ENCODE measurements around the gene OR5H1. TPM values are rescaled to one million over a fixed set of nuclear protein-coding genes. Genes with fewer than 3 reads are reported as not detected.
"Not testable (repeated sequence)": the region's sequence is repeated elsewhere in the genome, so short reads cannot be mapped to it uniquely, and the experiment has no call there.

OR5H1 gene
- total and polyA plus RNA-seq, 12 donors, result not detected

DNA sequence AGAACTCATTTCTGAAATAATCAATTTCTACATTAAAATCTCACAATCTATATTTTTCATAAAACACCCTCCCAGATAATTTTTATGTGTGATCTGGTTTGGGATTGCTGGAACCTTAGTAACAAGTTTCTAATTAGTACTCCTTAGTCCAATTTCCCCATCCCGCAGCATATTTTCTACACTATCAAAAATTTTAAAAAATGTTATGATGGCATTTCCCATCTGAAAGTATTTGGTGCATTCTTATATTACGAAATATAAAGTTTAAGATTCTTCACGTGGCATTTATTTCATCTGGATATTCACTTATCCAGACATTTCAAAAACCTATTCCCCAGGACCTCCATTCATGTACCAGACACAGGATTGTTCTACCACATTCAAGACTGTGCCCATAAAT is 18.2 kb downstream of the OR5H1 start:
- TF ChIP-seq CTCF (IDR thresholded peaks at IDR 0.05), result no peak
- H3K27ac ChIP-seq, result no peak overlapping the region

GRCh38 chr3:98149456-98149855 is 18.9 kb downstream of the OR5H1 start:
- peaks cover 0 to 11% (median 0%) of the 10 kb centered on the region in 11 donors for H3K9me3 ChIP-seq
- H3K36me3 ChIP-seq; ATAC-seq; H3K27me3 ChIP-seq; H3K27ac ChIP-seq; H3K4me3 ChIP-seq; DNase-seq; intact Hi-C loops (cut with DNase I); H3K4me1 ChIP-seq: not testable (repeated sequence)
- 80 to 81% methylated on average over 4 of the region's 4 CpGs for WGBS, 2 donors

More for the DNA sequence above, 18.2 kb downstream of the OR5H1 start:
- H3K9me3 ChIP-seq, result peaks cover 0 to 11% (median 0%) of the 10 kb centered on the region in 11 donors
- no peak for DNase-seq
- ATAC-seq, result no peak
- no peak overlapping the region for H3K4me3 ChIP-seq
- H3K27me3 ChIP-seq, result no peaks in the 10 kb centered on the region
- no peaks in the 10 kb centered on the region for H3K4me1 ChIP-seq
- no peaks in the 10 kb centered on the region for H3K36me3 ChIP-seq
- 59 to 74% methylated on average over 3 of the region's 3 CpGs for WGBS, 2 donors
- intact Hi-C loops (cut with DNase I), result no loop called here

- intact Hi-C loops (cut with DNase I), result no loop called here
- Histone ChIP-seq H3K4me1 (no peaks in the 10 kb centered on the region), H3K9me3 (peaks cover 0 to 11% (median 0%) of the 10 kb centered on the region in 11 donors), H3K36me3 (no peaks in the 10 kb centered on the region), H3K27me3 (no peaks in the 10 kb centered on the region), H3K4me3 (no peak overlapping the region), H3K27ac (no peak overlapping the region)
- no peak for ATAC-seq
- 26 to 27% methylated on average over 5 of the region's 5 CpGs for WGBS, 2 donors
- no peak for DNase-seq
- TF ChIP-seq CTCF (IDR thresholded peaks at IDR 0.05), result no peak
Observed at GRCh38 chr3:98151241-98151640, 20.7 kb downstream of the OR5H1 start.

- Histone ChIP-seq H3K36me3 (no peaks in the 10 kb centered on the region), H3K27ac (no peak within 1 kb of the TSS), H3K9me3 (no peaks in the 10 kb centered on the region), H3K4me3 (no peak within 1 kb of the TSS), H3K27me3 (no peaks in the 10 kb centered on the region), H3K4me1 (no peaks in the 10 kb centered on the region)
- 91 to 96% methylated on average over 3 of the region's 3 CpGs for WGBS, 2 donors
- DNase-seq (no peak), ATAC-seq (no peak)
- intact Hi-C loops (cut with DNase I), result no loop called here
- no peak for TF ChIP-seq CTCF (IDR thresholded peaks at IDR 0.05)
Observed at GRCh38 chr3:98166396-98166795, 35.9 kb downstream of the OR5H1 start, which contains the start of gene OR5H15. TSS of gene OR5H15 (plus strand) at chr3:98166696. CDS start at chr3:98168700, 2,004 bp downstream.

DNA sequence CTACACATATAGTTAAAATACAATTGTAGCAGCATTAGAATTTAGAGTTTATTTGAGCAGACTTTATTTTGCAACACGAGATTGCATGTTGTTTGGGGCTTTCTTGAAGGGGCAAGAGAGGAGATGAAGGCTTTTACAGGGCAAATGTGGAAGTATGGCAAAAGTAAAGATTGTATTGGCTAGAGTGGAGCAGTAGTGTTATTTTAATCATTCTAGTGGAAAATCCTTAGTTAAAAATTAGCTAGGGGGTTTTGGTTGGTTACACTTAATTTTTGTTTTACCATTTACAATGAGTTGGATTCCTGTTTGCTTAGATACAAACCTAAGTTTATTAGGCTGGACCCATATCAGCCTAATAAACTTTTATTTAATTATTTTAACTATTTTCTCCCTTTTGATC is 40.5 kb downstream of the OR5H1 start:
- Histone ChIP-seq H3K27ac (no peak overlapping the region), H3K4me1 (no peaks in the 10 kb centered on the region), H3K27me3 (no peaks in the 10 kb centered on the region), H3K9me3 (peaks cover 0 to 14% (median 0%) of the 10 kb centered on the region in 11 donors), H3K36me3 (no peaks in the 10 kb centered on the region), H3K4me3 (no peak overlapping the region)
- 62 to 64% methylated on average over 1 of the region's 1 CpG for WGBS, 2 donors
- TF ChIP-seq CTCF (IDR thresholded peaks at IDR 0.05), result no peak
- ATAC-seq (no peak), DNase-seq (no peak)
- intact Hi-C loops (cut with DNase I), result no loop called here
